Measurements from ENCODE around the gene SNX9.

The SNX9 gene

DNA sequence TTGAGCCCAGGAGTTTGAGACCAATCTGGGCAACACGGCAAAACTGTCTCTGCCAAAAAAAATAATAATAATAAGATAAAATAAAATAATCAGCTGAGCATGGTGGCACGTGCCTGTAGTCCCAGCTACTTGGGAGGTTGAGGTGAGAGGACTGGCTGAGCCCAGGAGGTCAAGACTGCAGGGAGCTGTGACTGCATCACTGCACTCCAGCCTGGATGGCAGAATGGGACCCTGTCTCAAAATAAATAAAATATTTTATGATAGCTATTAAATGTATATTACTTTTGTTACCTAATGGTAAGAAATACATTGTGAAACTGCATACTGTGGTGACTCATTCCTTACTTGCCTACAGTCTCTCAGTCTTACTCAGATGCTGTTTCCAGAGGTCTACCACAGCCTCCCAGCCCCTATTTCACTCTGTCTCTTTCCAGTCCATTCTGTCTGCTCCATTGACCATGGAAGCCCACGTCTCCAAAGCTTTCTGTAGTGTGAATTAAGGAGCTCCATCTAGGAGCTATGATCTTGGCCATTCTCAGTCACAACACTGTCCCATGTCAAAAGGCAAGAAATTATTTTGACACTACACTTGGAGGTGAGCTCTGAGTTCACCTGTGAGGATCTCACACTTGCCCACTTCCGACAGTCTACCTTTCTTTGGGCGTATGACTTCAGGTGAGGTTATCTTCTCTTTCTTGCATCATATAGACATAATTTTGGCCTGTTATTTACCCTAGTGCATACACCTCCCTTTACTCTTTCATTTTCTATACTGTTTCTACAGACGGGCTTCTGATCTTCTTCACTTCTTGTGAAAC, 22.4 kb upstream of the SNX9 start:
- in situ Hi-C loops (cut with MboI; ENCODE audit: low sequenced_read_pairs) = no loop called here

DNA sequence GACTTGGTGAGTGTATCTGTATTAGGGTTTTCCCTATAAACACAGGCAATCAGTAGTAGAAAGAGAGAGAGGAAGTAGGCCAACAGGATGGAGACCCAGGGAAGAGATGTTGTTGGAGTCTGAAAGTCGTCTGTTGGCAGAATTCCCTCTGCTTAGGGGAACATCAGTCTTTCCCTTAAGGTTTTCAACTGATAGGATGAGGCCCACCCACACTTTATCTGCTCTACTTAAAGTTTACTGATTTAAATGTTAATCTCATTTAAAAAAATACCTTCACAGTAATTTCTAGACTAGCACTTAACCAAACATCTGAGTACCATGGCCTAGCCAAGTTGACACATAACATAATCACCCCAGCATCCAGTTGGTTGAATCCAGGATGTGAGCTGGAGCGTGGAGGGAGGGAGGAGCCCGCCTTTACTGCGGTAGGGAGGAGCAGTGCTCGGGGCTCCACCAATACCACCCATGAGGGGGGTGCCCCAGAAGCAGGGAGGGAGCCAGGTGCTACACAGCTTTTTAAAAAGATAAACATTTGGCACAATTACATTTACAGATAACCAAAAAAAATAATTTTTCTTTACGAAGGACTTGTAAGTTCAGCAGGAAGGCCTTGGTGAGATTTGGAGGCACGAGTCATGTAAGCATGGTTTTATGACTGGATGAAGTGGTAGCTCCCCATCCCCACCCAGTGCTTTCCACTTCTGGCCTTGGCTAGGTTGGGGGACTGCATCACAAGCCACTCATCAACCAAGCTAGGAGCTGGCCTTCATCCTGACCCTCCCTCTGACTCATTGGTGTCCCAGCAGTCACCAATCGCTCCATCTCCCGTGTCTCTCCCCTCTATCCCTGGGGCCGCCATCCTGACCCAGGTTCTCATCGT, 18.4 kb upstream of the SNX9 start:
- in situ Hi-C loops (cut with MboI; ENCODE audit: low sequenced_read_pairs) = no loop called here

DNA sequence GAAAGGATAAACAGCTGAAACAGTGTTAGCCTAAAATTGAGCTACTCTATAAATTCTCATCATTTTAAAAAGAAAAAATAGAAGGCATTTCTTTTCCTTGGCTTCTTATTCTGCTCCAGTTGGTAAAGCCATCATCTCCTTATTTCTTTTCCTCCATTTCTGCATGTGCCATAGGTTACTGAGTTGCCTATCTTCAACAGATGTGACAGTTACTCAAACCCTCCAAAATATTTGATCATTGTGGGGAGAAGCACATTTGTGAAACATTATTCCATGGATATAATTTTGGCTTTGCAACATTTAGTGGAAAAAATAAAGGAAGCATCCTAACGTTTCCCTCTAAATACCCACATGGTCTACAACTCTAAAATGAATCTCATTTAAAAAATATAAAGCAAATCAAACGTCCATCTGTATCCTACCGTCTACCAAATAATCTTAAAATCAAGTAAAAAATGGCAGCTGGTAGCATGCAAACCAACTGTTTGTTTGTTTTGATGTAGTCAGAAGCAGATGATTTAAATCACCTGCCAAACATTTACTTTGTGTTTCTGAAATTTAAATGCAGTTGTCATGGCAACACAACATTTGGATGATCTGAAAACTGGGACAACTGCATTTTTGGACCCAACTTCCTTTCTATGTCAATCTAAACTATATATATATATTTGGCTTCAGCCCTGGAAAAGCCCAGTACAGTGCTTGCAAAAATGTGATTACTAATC, 16.8 kb upstream of the SNX9 start:
- in situ Hi-C loops (cut with MboI; ENCODE audit: low sequenced_read_pairs) = no loop called here

DNA sequence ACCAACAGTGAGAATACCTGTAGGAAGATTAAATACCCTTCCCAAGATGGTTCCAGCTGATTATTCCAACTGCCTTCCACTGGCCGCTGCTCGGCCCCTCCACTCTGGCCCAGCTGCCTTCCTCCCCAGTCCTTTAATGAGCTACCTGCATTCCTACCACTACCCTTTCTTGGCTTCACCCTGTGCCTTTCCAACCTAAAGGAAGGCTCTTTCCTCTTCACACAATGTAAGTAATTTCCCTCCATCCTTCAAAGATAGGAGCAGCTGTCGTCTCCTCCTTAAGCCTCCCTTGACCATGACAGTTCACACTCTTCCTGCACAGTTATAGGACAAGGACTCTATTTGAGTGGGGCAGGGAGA, 16.2 kb upstream of the SNX9 start:
- in situ Hi-C loops (cut with MboI; ENCODE audit: low sequenced_read_pairs) = no loop called here

DNA sequence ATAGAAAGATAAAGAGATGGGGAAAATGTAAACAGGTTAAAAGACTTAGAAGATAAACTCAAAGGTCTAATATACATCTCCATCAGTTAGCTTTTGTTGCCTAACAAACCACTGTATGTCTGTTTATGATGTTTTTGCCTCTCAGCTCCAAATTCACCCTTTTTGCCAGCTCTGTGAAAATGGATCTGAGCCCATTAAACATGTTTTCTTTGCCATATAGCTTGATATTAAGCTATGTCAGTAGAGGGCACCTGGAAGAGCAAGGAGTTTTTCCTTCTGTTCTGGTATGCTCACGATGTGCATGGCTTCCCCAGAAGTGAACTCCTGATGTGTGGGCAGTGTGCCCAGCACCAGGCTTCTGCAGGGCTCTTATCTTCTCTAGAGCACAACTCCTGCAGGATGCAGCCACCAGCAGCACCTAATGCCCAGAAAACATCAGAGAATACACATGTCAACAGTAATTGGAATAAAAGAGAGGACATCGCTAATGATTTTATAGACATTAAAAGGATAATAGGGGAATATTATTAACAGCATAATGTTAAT, 14.6 kb upstream of the SNX9 start:
- in situ Hi-C loops (cut with MboI; ENCODE audit: low sequenced_read_pairs) = no loop called here

DNA sequence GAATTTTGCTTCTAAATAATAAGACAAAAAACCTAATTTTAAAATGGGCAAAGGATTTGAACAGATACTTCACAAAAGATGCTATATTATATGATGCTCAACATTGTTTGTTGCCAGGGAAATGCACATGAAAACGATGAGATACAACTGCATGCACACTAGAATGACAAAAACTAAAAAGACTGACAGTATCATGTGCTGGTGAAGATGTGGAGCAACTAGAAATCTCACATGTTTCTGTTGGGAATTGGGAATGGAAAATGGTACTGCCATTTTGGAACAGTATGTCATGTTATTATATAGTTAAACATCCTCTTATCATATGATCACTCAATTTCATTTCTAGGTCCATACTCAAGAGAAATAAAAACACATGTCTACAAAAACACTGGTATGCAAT, 13.4 kb upstream of the SNX9 start:
- in situ Hi-C loops (cut with MboI; ENCODE audit: low sequenced_read_pairs) = no loop called here

DNA sequence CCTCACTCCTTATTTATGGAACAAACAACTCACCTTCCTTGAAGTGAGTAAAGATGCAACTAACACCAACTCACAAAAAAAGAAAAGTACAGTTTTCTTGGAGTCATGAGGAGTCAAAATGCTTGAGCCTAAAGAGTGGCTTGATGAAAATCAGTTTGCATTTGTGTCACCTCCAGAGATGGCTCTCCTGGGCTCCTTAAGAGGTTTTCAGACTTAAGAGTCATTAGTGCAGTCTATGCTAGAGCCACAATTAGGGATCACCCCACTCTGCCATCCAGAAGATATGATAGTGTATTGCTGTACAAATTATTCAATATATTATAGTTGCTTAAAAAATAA, 11.9 kb upstream of the SNX9 start:
- in situ Hi-C loops (cut with MboI; ENCODE audit: low sequenced_read_pairs) = no loop called here

DNA sequence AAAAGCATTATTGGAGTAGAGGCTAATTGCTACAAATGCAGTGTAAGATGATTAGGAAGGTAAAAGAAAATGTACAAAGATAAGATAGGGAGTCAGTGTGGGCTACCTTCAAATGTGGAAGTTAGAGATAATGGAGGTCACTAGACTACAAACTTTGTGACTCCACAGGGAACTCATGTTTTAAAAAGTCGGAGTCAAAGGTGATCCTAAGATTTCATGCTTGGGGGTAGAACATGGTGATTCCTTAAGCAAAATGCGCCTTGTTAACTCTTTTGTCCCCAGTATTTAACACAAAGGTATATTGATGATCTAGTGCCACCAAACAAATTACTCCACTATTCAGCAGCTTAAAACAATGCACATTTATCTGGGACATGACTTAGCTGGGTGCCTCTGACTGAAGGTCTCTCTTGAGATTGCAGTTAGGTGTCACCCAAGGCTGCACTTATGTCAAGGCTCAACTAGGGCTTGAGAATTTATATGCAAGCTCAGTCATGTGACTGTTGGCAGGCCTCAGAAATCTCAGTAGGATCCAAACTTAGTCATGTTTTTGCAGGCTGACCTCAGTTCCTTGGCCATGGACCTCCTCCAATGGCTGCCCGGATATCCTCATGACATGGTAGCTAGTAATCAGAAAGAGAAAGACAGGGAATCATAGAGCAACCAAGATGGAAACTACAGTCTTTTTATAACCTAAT, 11.4 kb upstream of the SNX9 start:
- in situ Hi-C loops (cut with MboI; ENCODE audit: low sequenced_read_pairs) = no loop called here

DNA sequence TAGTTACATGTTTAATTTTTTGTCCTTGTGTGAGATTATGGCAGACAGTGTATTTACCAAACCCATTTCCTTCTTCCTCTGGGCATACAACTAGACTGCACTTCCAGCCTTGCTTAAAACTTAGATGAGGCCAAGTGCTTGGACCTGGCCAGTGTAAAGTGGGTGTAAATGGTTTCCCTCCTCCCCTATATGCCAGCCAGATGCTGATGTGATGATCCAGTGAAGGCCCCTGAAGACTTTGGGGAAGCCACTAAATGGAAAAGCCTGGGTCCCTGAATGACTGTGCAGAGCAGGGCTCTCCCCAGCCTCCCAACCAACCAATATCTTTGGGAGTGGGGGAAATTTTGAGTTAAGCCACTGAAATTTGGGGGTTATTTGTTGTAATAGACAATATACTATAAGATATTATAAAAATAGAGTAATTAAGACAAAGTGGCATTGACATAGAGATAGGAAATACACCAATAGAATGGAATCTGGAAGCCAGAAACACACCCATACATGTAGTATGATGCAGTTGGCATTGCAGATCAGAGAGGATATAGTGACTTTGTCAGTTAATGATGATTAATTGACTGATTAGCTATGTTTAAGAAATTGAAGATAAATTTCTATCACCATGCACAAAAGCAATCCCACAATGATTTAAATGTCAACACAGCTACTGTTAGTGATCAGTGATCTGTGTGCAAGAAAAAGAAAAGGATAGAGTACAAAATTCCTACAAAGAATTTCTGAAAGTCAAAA, 10.4 kb upstream of the SNX9 start:
- in situ Hi-C loops (cut with MboI; ENCODE audit: low sequenced_read_pairs) = no loop called here

DNA sequence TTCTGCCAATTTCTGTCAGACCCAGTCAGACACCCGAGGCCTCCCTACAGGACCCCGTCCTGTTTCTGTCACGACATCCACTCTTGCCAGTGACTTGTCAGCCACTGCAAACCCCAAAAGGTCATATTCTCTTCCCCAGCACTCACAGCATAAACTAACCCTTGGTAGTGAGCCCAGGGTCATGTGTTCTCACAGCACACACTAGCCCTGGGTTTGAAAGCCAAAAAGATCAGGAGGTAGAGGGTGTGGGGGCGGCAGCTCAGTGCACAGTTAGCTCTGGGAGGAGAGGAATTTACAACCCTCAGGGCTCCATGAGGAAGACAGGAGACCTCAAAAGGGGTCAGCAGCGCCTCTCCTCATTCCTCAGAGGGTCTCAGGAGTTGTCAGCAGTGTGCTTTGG, 9.9 kb upstream of the SNX9 start:
- in situ Hi-C loops (cut with MboI; ENCODE audit: low sequenced_read_pairs) = no loop called here

DNA sequence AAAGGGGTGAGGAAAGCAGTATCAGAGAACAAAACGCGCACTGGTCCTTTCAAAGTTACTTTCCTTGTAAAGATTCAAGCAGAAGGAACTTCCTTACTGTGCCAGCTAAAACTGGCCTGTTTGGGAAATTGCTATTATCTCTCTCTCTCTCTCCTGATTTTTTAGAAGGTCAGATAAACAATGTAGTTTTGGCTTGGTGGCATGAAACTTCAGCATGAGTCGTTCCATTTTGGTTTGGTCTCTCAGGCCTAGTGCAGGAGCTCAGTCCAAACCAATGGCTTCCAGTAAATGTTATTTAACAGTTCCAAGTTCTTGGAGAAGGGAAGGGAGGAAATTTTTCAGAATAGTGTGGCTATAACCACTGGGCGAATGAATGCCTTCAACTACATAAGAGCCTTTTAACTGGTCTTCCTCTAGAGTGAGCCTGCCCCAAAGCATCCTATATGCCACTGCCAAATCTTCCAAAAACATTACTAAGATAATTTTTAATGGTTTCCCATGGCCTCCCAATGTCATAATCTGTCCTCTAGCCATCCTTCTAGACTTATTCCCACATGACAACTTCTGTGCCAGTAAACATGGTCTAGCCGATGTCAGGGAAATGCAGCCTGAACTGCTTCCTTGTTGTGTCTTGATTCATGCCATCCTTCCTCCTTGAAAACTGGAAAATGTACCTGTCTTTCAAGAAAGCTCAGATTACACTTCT, 9.1 kb upstream of the SNX9 start:
- in situ Hi-C loops (cut with MboI; ENCODE audit: low sequenced_read_pairs) = no loop called here

DNA sequence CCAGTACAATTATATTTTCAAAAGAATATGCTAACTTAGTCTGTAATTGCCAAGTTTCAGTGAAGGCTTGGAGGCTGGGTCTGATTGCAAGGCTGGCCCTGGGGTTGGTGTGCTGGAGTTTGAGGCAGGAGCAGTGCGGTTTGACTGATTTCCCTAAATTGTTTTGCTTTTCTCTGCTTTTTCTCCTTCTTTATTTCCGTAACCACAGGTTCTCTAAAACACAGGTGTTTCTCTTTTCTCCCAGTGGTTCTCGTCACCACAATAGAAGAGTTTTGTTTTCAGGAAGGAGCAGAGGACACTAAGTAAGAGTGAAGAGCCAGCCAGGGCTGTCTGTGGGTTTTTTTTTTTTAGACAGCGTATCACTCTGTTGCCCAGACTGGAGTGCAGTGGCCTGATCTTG, 8.2 kb upstream of the SNX9 start:
- in situ Hi-C loops (cut with MboI; ENCODE audit: low sequenced_read_pairs) = no loop called here

DNA sequence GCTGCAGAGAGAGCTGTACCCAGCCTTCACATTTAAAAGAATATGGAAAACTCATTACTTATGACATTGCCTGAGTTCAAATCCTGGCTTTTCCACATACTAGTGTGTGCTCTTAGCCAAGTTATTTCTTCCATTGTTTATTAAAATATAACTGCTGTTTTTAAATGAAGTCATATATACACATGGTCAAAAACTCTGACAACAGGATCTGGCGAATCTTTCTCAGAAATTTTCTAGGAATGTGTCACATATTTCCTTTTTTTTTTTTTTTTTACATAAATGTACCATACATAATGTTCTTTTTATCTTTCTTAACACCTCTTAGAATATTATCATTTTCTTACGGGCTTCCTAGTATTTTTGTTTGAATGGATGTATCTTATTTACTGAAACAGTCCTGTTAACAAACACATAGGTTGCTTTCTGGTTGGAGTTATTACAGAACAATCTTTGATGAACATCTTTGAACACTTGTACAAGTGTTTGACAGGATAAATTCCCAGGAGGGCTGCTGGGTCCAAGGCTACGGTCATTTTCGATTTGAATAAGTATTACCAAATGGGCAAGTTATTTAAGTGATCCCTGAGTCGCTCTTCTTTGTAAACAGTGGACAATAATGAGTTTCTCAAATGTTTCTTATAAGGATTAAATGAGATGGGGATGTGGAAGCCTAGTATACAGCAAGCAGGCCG, 1.6 kb upstream of the SNX9 start:
- in situ Hi-C loops (cut with MboI; ENCODE audit: low sequenced_read_pairs) = no loop called here

DNA sequence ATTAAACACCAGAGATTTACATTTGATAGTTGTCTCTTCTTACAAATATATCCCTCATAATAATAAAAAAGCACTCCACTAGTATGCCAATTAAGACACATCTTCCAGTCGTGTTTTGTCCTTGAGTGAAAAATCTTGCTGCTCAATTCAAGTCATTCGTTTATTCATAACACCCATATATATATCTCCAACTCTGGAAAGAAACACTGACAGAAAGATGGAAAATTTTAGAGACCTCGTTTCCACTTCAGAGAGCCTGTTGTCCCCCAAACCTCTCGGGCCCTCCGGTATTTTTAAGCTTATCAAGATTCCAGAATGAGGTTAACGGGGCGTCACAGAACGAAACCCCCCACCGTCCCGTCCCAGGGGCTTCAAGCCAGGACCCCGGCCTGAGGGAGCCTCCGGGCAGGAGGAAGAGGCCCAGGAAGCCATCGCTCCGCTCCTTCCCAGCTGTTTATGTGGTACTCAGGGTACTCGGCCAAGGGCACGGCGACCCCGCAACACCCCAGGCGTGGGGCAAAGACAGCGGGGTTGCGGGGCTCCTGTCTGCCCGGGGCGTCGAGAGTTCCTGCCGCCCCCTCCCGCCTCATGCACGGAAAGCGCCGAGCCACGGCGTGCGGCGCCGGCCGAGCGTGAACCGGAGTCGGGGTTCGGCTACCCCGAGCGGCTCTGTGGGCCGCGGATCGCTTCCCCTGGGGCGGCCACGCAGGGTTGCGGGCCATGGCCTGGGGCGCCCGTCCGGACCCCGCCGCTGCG, 623 bp upstream of the SNX9 start:
- in situ Hi-C loops (cut with MboI; ENCODE audit: low sequenced_read_pairs) = no loop called here

DNA sequence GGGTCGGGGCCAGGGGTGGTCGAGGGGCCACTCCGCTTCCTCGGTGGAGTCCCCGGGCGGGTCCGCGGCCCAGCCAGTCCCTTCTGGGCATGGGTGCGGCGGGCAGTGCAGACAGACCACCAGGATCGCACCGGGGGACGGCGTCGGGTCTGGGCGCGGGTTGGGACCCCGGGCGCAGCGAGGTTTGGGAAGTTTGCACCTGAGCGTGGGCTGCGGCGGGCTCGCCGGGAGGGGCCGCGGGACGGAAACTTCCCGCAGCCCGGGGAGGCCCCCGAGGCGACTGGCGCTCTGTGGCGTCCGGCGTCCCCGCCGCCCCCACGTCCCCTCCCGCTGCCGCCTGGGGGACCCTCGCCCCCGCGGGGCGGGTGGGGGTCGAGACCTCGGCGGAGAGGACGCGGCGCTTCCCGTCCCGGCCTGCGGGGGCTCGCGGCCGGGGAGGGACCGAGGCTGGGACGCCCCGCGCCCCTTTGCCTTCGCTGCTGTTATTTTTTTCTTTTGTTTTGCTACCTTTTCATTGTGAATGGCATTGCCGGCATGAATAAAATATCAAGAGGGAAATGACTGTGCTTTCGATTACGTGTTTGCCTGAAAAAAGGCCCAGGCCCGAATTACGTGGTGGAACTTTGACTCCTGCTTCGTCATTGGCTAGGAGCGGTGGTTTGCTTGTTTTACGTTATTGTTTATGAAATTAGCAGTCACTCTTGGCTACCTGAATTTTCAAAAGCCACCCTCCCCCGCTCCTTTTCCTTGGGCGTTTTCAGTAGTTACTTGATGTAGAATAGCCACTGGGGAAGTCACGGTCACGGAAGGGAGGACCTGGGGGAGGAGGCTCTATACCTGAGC, 703 bp downstream of the SNX9 start:
- in situ Hi-C loops (cut with MboI; ENCODE audit: low sequenced_read_pairs) = no loop called here

DNA sequence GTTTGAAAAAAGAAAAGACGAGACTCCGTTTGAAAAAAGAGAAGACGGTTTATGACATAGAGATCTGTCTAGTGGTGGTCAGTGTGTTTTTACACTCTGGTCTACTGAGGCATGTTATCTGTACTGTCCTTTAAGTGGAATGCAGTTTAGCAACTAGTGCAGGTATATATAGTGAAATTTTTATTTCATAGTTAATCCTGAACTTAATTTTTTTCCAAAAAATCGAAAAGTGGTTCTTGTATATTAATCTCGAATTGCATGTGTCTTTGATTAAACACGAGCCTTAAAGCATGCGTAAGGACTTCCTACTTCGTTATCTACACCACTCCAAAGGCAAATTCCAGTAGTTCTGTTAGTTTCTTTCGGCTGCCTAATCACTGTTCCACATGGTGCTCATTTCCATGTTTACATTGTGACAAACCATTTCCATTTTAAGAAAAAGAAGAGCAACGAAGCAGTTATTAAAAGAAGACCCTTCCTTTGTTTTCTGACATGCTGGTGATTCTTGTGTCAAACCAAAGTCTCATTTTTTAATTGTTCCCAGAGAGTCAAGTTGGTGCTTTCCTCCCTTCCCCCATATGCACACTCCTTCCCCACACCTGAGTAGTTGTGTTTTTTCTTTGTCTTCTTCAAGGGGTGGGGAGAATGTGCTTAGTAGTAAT, 2.3 kb downstream of the SNX9 start:
- in situ Hi-C loops (cut with MboI; ENCODE audit: low sequenced_read_pairs) = no loop called here
